Measurements from ENCODE around the gene DGCR2. TPM values are rescaled to one million over a fixed set of nuclear protein-coding genes. Genes with fewer than 3 reads are reported as not detected.
"Not testable (repeated sequence)": the region's sequence is repeated elsewhere in the genome, so short reads cannot be mapped to it uniquely, and the experiment has no call there.

Gene DGCR2
- total RNA-seq, 4 donors from 2014 or later = 44.1 to 76.5 (median 56.3) TPM

DNA sequence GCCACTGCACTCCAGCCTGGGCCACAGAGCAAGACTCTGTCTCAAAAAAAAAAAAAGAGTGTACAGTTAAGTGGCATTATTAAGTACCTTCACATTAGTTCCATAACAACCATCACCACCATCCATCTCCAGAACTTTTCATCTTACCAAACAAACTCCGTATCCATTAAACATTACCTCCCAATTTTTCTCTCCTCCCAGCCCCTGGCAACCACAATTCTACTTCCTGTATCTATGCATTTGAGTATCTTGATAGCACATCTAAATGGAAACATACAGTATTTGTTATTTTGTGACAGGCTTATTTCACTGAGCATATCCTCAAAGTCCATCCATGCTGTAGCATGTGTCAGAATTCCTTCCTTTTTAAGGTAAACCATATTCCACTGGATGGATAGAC lies 46.8 kb downstream of the DGCR2 start:
- no peak overlapping the region for H3K27ac ChIP-seq
- no peak for ATAC-seq
- H3K4me1 ChIP-seq = peaks cover 0 to 11% (median 0%) of the 10 kb centered on the region in 3 donors
- H3K4me3 ChIP-seq = no peak overlapping the region
- TF ChIP-seq, protein P1, sequence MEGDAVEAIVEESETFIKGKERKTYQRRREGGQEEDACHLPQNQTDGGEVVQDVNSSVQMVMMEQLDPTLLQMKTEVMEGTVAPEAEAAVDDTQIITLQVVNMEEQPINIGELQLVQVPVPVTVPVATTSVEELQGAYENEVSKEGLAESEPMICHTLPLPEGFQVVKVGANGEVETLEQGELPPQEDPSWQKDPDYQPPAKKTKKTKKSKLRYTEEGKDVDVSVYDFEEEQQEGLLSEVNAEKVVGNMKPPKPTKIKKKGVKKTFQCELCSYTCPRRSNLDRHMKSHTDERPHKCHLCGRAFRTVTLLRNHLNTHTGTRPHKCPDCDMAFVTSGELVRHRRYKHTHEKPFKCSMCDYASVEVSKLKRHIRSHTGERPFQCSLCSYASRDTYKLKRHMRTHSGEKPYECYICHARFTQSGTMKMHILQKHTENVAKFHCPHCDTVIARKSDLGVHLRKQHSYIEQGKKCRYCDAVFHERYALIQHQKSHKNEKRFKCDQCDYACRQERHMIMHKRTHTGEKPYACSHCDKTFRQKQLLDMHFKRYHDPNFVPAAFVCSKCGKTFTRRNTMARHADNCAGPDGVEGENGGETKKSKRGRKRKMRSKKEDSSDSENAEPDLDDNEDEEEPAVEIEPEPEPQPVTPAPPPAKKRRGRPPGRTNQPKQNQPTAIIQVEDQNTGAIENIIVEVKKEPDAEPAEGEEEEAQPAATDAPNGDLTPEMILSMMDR (IDR thresholded peaks at IDR 0.05) = no peak
- TF ChIP-seq POLR2A (IDR thresholded peaks at IDR 0.05) (no peak), EP300 (IDR thresholded peaks at IDR 0.05) (no peak), POLR2AphosphoS5 (IDR thresholded peaks at IDR 0.05) (no peak)
- H3K27me3 ChIP-seq = no peaks in the 10 kb centered on the region
- 90 to 91% methylated on average over 1 of the region's 1 CpG for WGBS, 2 donors (ENCODE audit: low coverage in 1 of 2)
- peaks cover 0 to 30% of the 10 kb centered on the region in 2 donors for H3K36me3 ChIP-seq
- H3K9me3 ChIP-seq = no peaks in the 10 kb centered on the region

- not testable (repeated sequence) for H3K4me3 ChIP-seq, H3K27me3 ChIP-seq
These were observed 49.4 kb downstream of the DGCR2 start for GRCh38 chr22:19072853-19073252.

DNA sequence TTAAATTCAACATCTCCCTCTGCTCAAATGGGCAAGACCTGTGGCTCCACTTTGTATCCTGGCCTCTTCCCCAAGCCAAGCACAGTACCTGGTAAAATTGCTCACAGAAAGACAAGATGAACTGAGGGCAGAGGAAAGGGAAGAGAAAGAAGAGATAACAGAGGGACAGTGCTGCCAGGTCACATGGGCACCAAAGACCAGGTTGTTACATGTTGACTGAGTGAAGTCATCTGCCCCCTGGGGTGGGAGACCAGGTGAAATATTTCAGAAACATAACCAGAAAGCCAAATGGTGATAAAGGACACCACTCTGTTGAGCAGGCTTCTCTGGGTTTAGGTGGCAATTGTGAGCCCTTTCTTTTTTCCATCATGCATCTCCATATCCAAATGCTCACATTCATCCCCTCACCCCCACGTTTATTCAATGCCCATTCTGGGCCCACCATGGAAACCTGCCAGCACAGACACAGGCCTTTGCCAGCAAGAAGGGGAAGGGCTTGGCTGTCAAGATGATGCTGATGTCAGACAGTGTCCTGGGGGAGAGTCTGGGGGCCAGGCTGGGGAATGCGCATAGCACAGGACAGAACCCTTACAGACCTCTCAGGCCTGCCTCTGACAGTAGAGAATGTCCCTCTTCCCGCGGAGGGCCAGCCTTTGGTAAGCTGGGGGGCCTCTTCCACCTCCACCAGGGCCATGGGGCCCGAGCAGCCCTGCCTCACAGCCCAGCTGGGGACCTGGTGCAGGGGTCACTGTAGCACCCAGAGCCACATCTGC lies 51.6 kb downstream of the DGCR2 start:
- Histone ChIP-seq H3K27me3 (no peaks in the 10 kb centered on the region), H3K4me3 (no peak overlapping the region), H3K9me3 (no peaks in the 10 kb centered on the region), H3K27ac (no peak overlapping the region), H3K4me1 (peaks cover 0 to 11% (median 0%) of the 10 kb centered on the region in 3 donors), H3K36me3 (peaks cover 0 to 57% of the 10 kb centered on the region in 2 donors)
- 29 to 30% methylated on average over 1 to 3 of the region's 5 CpGs for WGBS, 2 donors (ENCODE audit: low coverage in 1 of 2)
- ATAC-seq = no peak
- no peak for TF ChIP-seq POLR2AphosphoS5 (IDR thresholded peaks at IDR 0.05)
- TF ChIP-seq, protein P1 (IDR thresholded peaks at IDR 0.05) = no peak
- TF ChIP-seq EP300 (IDR thresholded peaks at IDR 0.05) = no peak
- no peak for TF ChIP-seq POLR2A (IDR thresholded peaks at IDR 0.05)

More at GRCh38 chr22:19072853-19073252, 49.4 kb downstream of the DGCR2 start:
- H3K36me3 ChIP-seq = peaks cover 0 to 34% of the 10 kb centered on the region in 2 donors
- not testable (repeated sequence) for H3K27ac ChIP-seq, ATAC-seq, H3K9me3 ChIP-seq
- H3K4me1 ChIP-seq = peaks cover 0 to 11% (median 0%) of the 10 kb centered on the region in 3 donors

- peaks cover 0 to 11% (median 0%) of the 10 kb centered on the region in 3 donors for H3K4me1 ChIP-seq
- no peak overlapping the region for H3K4me3 ChIP-seq
- 95 to 100% methylated on average over 3 of the region's 3 CpGs for WGBS, 2 donors (ENCODE audit: low coverage in 1 of 2)
- H3K27ac ChIP-seq = no peak overlapping the region
- H3K36me3 ChIP-seq = peaks cover 0 to 68% of the 10 kb centered on the region in 2 donors
- H3K9me3 ChIP-seq = no peaks in the 10 kb centered on the region
- H3K27me3 ChIP-seq = no peaks in the 10 kb centered on the region
- no peak for TF ChIP-seq POLR2A (IDR thresholded peaks at IDR 0.05)
- no peak for TF ChIP-seq EP300 (IDR thresholded peaks at IDR 0.05)
- TF ChIP-seq POLR2AphosphoS5 (IDR thresholded peaks at IDR 0.05) = no peak
- TF ChIP-seq, protein P1 (IDR thresholded peaks at IDR 0.05) = no peak
- ATAC-seq = no peak
These were observed 52.8 kb downstream of the DGCR2 start for GRCh38 chr22:19069451-19069850.

DNA sequence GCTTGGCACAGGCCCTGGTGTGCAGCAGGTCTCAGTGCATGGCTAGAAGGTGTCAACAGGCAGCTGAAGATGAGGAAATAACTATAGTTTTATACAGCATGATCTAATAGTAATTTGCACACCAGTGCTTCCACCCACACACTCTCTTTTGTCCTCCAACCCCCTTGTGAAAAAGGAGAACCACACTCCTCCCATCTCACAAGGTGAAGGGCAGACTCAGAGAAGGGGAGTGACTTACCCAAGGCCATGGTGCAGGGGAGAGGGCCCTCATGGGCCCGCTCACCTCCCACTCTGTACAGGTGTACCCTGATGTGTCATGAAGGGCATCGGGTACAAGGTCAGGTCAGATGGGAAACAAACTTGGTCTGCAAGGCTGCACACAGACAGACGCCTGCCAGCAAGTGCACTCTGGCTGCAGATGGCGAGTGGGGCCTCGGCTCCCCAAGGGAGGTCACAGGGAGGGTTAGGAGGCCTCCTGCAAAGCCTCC lies 53.4 kb downstream of the DGCR2 start:
- H3K4me1 ChIP-seq = peaks cover 0 to 11% (median 0%) of the 10 kb centered on the region in 3 donors
- no peaks in the 10 kb centered on the region for H3K27me3 ChIP-seq
- H3K27ac ChIP-seq = no peak overlapping the region
- H3K9me3 ChIP-seq = no peaks in the 10 kb centered on the region
- 80 to 100% methylated on average over 1 of the region's 5 CpGs for WGBS, 2 donors (ENCODE audit: low coverage in 1 of 2)
- peaks cover 0 to 74% of the 10 kb centered on the region in 2 donors for H3K36me3 ChIP-seq
- H3K4me3 ChIP-seq = no peak overlapping the region
- TF ChIP-seq EP300 (IDR thresholded peaks at IDR 0.05) = no peak
- no peak for ATAC-seq
